GM23338 (cell line): ENCODE results near the gene PPA1. TPM values are rescaled to one million over a fixed set of nuclear protein-coding genes. Genes with fewer than 3 reads are reported as not detected.

ENCODE experiments used
- ATAC-seq: fragments of 200-7000 bp; cut with Tn5 transposase; 3 replicates; pipeline ENCODE4 v1.9.1; 2020
- DNase-seq: peaks from one replicate; pipeline ENCODE4 v3.0.0-alpha.2; 2015; ENCODE audit warnings: low spot score
- H2AFZ ChIP-seq: fragments of 200-600 bp; sonication (generic); 2 replicates; pipeline ENCODE4 v1.8.0; 2016; ENCODE audit warnings: antibody characterized with exemption, mild to moderate bottlenecking, moderate library complexity
- H3F3A ChIP-seq: fragments of 200-600 bp; sonication (generic); replicated peaks from 2 replicates; pipeline ENCODE4 v1.8.0; 2017; ENCODE audit warnings: antibody characterized with exemption, mixed run types, low read depth
- H3K27ac ChIP-seq: fragments of 200-600 bp; sonication (generic); 2 replicates; pipeline ENCODE4 v1.6.1; 2016; ENCODE audit warnings: low read depth
- H3K27me3 ChIP-seq: fragments of 200-600 bp; sonication (generic); 2 replicates; pipeline ENCODE4 v1.8.0; 2016; ENCODE audit warnings: mild to moderate bottlenecking, mixed run types, moderate library complexity; ENCODE audit not compliant: insufficient read depth
- H3K36me3 ChIP-seq: fragments of 200-600 bp; sonication (generic); 2 replicates; pipeline ENCODE4 v1.8.0; 2016; ENCODE audit warnings: mild to moderate bottlenecking; ENCODE audit not compliant: insufficient read depth
- H3K4me1 ChIP-seq: fragments of 200-600 bp; sonication (generic); 2 replicates; pipeline ENCODE4 v1.8.0; 2016; ENCODE audit warnings: mild to moderate bottlenecking, moderate library complexity; ENCODE audit not compliant: insufficient read depth
- H3K4me2 ChIP-seq: fragments of 200-600 bp; sonication (generic); 2 replicates; pipeline ENCODE4 v1.7.1; 2017; ENCODE audit warnings: mixed run types
- H3K4me3 ChIP-seq: fragments of 200-600 bp; sonication (generic); 2 replicates; pipeline ENCODE4 v1.6.1; 2016; ENCODE audit warnings: mixed run types
- H3K79me2 ChIP-seq: fragments of 200-600 bp; sonication (generic); replicated peaks from 2 replicates; pipeline ENCODE4 v1.8.0; 2017; ENCODE audit warnings: mild to moderate bottlenecking; ENCODE audit not compliant: insufficient read depth
- H3K9me2 ChIP-seq: fragments of 200-600 bp; sonication (generic); 2 replicates; pipeline ENCODE4 v1.8.0; 2017; ENCODE audit not compliant: insufficient read depth
- H4K20me1 ChIP-seq: fragments of 200-600 bp; sonication (generic); replicated peaks from 2 replicates; pipeline ENCODE4 v1.8.0; 2017; ENCODE audit warnings: mild to moderate bottlenecking; ENCODE audit not compliant: insufficient read depth
- H3K27ac Mint-ChIP-seq: 2 replicates; pipeline ENCODE4 v1.8.0; 2020; ENCODE audit warnings: inconsistent platforms, mild to moderate bottlenecking, moderate library complexity, mixed read lengths
- H3K27me3 Mint-ChIP-seq: 3 replicates; pipeline ENCODE4 v1.8.0; 2022; ENCODE audit warnings: low read depth, mild to moderate bottlenecking, moderate library complexity, mixed read lengths, inconsistent platforms; ENCODE audit not compliant: insufficient read depth, poor library complexity
- H3K36me3 Mint-ChIP-seq: 3 replicates; pipeline ENCODE4 v1.8.0; 2021; ENCODE audit warnings: low read depth, mild to moderate bottlenecking, inconsistent platforms, moderate library complexity, mixed read lengths
- H3K4me1 Mint-ChIP-seq: 3 replicates; pipeline ENCODE4 v1.8.0; 2020; ENCODE audit warnings: mild to moderate bottlenecking, inconsistent platforms, mixed read lengths
- H3K4me3 Mint-ChIP-seq: 3 replicates; pipeline ENCODE4 v1.8.0; 2021; ENCODE audit warnings: moderate library complexity, mild to moderate bottlenecking, inconsistent platforms, mixed read lengths
- H3K9me3 Mint-ChIP-seq: 3 replicates; pipeline ENCODE4 v1.8.0; 2020; ENCODE audit warnings: moderate library complexity, mild to moderate bottlenecking, inconsistent platforms, mixed read lengths
- CREB1 ChIP-seq: fragments of 250-450 bp; sonication (Bioruptor Pico); IDR thresholded peaks from 2 replicates; pipeline ENCODE4 v1.5.0; 2020; ENCODE audit warnings: low read depth, mild to moderate bottlenecking, moderate library complexity
- CTCF ChIP-seq, 2 experiments: fragments of 200-600 bp in 1 of 2; sonication (generic) in 1 of 2; conservative IDR thresholded peaks; 2 replicates each; pipeline versions ENCODE4 v1.5.1 to v1.6.1; 2016 to 2017; ENCODE audit warnings: antibody characterized with exemption in 2 of 2, low read depth in 2 of 2, mild to moderate bottlenecking in 2 of 2, moderate library complexity in 1 of 2
- EZH2 ChIP-seq: fragments of 200-600 bp; sonication (generic); IDR thresholded peaks from one replicate; pipeline ENCODE4 v1.8.0; 2017; ENCODE audit warnings: antibody characterized with exemption, mild to moderate bottlenecking, low read depth; ENCODE audit not compliant: unreplicated experiment
- EZH2phosphoT487 ChIP-seq: fragments of 200-600 bp; sonication (generic); IDR thresholded peaks from one replicate; pipeline ENCODE4 v1.8.1; 2018; ENCODE audit warnings: antibody characterized with exemption; ENCODE audit not compliant: unreplicated experiment
- STAT1 ChIP-seq: IDR thresholded peaks from one replicate; pipeline ENCODE4 v1.6.1; 2016; ENCODE audit warnings: antibody characterized with exemption; ENCODE audit not compliant: unreplicated experiment
- ZNF114 ChIP-seq: fragments of 250-450 bp; sonication (Bioruptor Pico); IDR thresholded peaks from 2 replicates; pipeline ENCODE4 v1.5.0; 2020; ENCODE audit warnings: mild to moderate bottlenecking, moderate library complexity
- polyA plus RNA-seq: library from polyadenylated mRNA; unstranded; fragments of >200 nt; fragmentation: Nextera tagmentation; extraction: Ambion mirVana; gene quantifications from 2 replicates; pipeline ENCODE4 v1.2.1, GENCODE V29; 2016
- total RNA-seq: library from RNA; depleted of rRNA; stranded (reverse); fragments of >200 nt; shearing (Covaris generic); gene quantifications from 2 replicates; pipeline ENCODE4 v1.2.3, GENCODE V29; 2014
- TF ChIP-seq, protein P1 (sequence below): fragments of 250-450 bp; sonication (Bioruptor Pico); IDR thresholded peaks from 2 replicates; pipeline ENCODE4 v1.5.0; 2020; ENCODE audit warnings: mild to moderate bottlenecking, moderate library complexity
- TF ChIP-seq, protein P2 (sequence below): IDR thresholded peaks from 2 replicates; pipeline ENCODE4 v1.6.1; 2016; ENCODE audit warnings: antibody characterized with exemption

Gene PPA1
- total and polyA plus RNA-seq, 2 experiments from 2014 or later: 135 to 228 TPM

DNA sequence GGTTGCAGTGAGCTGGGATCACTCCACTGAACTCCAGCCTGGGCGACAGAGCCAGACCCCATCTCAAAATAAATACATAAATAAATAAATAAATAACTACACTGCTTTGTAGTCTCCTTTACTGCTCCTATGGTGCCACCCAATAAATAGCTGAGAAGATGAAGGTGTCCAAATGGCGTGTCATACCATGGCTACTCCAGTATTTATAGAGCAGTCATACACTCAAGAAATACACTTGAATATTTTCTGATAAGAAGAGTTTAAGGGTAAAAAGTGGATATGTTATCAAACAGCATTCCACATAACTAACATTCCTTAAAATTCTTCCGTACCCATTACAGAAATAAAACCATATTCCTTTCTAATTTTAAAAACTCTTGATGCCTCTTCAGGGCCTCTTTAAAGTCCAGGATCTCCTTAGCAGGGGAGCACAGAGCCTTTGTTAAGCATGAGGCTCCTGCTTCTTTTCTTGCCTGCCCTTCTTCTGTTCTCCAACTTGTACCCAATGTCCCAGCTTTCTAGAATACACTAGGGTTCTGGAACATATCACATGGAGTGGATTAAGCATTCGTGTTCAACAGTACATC is 55.0 kb downstream of the PPA1 start:
- no peak overlapping the region for H3K27ac Mint-ChIP-seq
- Histone ChIP-seq H3K4me3 (no peak overlapping the region), H3F3A (no peaks in the 10 kb centered on the region), H4K20me1 (no peaks in the 10 kb centered on the region), H3K9me2 (no peaks in the 10 kb centered on the region), H3K27ac (no peak overlapping the region), H2AFZ (no peak overlapping the region), H3K4me1 (no peaks in the 10 kb centered on the region), H3K36me3 (no peaks in the 10 kb centered on the region), H3K79me2 (no peaks in the 10 kb centered on the region), H3K4me2 (no peak overlapping the region), H3K27me3 (no peaks in the 10 kb centered on the region)
- DNase-seq: no peak
- no peak overlapping the region for H3K4me3 Mint-ChIP-seq
- no peak for TF ChIP-seq STAT1
- no peak for TF ChIP-seq EZH2phosphoT487
- TF ChIP-seq CTCF (conservative IDR thresholded peaks at IDR 0.05; ENCODE audit: low read depth in 2 of 2): no peak
- TF ChIP-seq ZNF114 (CRISPR knock-in tag): no peak
- TF ChIP-seq, protein P1, sequence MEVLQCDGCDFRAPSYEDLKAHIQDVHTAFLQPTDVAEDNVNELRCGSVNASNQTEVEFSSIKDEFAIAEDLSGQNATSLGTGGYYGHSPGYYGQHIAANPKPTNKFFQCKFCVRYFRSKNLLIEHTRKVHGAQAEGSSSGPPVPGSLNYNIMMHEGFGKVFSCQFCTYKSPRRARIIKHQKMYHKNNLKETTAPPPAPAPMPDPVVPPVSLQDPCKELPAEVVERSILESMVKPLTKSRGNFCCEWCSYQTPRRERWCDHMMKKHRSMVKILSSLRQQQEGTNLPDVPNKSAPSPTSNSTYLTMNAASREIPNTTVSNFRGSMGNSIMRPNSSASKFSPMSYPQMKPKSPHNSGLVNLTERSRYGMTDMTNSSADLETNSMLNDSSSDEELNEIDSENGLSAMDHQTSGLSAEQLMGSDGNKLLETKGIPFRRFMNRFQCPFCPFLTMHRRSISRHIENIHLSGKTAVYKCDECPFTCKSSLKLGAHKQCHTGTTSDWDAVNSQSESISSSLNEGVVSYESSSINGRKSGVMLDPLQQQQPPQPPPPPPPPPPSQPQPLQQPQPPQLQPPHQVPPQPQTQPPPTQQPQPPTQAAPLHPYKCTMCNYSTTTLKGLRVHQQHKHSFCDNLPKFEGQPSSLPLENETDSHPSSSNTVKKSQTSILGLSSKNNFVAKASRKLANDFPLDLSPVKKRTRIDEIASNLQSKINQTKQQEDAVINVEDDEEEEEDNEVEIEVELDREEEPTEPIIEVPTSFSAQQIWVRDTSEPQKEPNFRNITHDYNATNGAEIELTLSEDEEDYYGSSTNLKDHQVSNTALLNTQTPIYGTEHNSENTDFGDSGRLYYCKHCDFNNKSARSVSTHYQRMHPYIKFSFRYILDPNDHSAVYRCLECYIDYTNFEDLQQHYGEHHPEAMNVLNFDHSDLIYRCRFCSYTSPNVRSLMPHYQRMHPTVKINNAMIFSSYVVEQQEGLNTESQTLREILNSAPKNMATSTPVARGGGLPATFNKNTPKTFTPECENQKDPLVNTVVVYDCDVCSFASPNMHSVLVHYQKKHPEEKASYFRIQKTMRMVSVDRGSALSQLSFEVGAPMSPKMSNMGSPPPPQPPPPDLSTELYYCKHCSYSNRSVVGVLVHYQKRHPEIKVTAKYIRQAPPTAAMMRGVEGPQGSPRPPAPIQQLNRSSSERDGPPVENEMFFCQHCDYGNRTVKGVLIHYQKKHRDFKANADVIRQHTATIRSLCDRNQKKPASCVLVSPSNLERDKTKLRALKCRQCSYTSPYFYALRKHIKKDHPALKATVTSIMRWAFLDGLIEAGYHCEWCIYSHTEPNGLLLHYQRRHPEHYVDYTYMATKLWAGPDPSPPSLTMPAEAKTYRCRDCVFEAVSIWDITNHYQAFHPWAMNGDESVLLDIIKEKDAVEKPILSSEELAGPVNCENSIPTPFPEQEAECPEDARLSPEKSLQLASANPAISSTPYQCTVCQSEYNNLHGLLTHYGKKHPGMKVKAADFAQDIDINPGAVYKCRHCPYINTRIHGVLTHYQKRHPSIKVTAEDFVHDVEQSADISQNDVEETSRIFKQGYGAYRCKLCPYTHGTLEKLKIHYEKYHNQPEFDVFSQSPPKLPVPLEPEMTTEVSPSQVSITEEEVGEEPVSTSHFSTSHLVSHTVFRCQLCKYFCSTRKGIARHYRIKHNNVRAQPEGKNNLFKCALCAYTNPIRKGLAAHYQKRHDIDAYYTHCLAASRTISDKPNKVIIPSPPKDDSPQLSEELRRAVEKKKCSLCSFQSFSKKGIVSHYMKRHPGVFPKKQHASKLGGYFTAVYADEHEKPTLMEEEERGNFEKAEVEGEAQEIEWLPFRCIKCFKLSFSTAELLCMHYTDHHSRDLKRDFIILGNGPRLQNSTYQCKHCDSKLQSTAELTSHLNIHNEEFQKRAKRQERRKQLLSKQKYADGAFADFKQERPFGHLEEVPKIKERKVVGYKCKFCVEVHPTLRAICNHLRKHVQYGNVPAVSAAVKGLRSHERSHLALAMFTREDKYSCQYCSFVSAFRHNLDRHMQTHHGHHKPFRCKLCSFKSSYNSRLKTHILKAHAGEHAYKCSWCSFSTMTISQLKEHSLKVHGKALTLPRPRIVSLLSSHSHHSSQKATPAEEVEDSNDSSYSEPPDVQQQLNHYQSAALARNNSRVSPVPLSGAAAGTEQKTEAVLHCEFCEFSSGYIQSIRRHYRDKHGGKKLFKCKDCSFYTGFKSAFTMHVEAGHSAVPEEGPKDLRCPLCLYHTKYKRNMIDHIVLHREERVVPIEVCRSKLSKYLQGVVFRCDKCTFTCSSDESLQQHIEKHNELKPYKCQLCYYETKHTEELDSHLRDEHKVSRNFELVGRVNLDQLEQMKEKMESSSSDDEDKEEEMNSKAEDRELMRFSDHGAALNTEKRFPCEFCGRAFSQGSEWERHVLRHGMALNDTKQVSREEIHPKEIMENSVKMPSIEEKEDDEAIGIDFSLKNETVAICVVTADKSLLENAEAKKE: no peak
- TF ChIP-seq, protein P2, sequence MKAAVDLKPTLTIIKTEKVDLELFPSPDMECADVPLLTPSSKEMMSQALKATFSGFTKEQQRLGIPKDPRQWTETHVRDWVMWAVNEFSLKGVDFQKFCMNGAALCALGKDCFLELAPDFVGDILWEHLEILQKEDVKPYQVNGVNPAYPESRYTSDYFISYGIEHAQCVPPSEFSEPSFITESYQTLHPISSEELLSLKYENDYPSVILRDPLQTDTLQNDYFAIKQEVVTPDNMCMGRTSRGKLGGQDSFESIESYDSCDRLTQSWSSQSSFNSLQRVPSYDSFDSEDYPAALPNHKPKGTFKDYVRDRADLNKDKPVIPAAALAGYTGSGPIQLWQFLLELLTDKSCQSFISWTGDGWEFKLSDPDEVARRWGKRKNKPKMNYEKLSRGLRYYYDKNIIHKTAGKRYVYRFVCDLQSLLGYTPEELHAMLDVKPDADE: no peak
- no peak for TF ChIP-seq CREB1 (CRISPR knock-in tag)
- no peak for TF ChIP-seq EZH2
- H3K27me3 Mint-ChIP-seq: peaks cover 7% of the 10 kb centered on the region
- ATAC-seq: no peak
- no peaks in the 10 kb centered on the region for H3K4me1 Mint-ChIP-seq
- peaks cover 8% of the 10 kb centered on the region for H3K9me3 Mint-ChIP-seq
- no peaks in the 10 kb centered on the region for H3K36me3 Mint-ChIP-seq
